Lower leg skin (tissue), 4 donors: ENCODE data around the gene CREB5. TPM values are rescaled to one million over a fixed set of nuclear protein-coding genes. Genes with fewer than 3 reads are reported as not detected.

Experiments used
- DNase-seq, 2 donors: peaks; one replicate each; pipeline ENCODE4 v3.0.0-alpha.2; 2019; ENCODE audit warnings: low spot score in 2 of 2
- H3K4me3 ChIP-seq: fragments of 200-600 bp; sonication (generic); 2 replicates; pipeline ENCODE4 v1.5.1; 2017; ENCODE audit warnings: mild to moderate bottlenecking, low read depth; ENCODE audit not compliant: poor library complexity, severe bottlenecking
- CTCF ChIP-seq, 3 donors: fragments of 450-650 bp; IDR thresholded peaks; one replicate each; pipeline ENCODE4 v1.5.1; 2016; ENCODE audit warnings: antibody characterized with exemption in 3 of 3, mild to moderate bottlenecking in 3 of 3, moderate library complexity in 2 of 3
- POLR2A ChIP-seq, 2 donors: fragments of 450-650 bp; IDR thresholded peaks; one replicate each; pipeline ENCODE4 v1.6.1; 2016 to 2017; ENCODE audit warnings: antibody characterized with exemption in 2 of 2, mild to moderate bottlenecking in 1 of 2, moderate library complexity in 1 of 2
- WGBS, 2 donors: methylation state at CpG; one replicate each; pipeline ENCODE4 v1.1.5; 2018; 5-methylcytosine and 5-hydroxymethylcytosine counted together
- intact Hi-C: fragments of 100-400 bp; cut with DNase I; formaldehyde crosslinking; loops from one replicate; pipeline ENCODE4 v1.15.0; 2023; ENCODE audit warnings: low total_unique reads
- total RNA-seq, 4 donors: library from RNA; depleted of rRNA; stranded (reverse); fragments of >200 nt; gene quantifications; one replicate each; pipeline ENCODE4 v1.1.0, GENCODE V29; 2016

The CREB5 gene
- 10 to 100 TPM in 1 of 4 donors, 1 to 10 TPM in 3; 2.5 to 15.0 (median 5.4) TPM for total RNA-seq

GRCh38 chr7:28411876-28412662, at the start of gene CREB5:
TSS of gene CREB5 (plus strand) at chr7:28412518. CDS start at chr7:28412915, 397 bp downstream.
- no peak for DNase-seq
- WGBS, 2 donors, result 45 to 47% methylated on average over 8 of the region's 8 CpGs
- TF ChIP-seq POLR2A (IDR thresholded peaks at IDR 0.05) (no peak), CTCF (IDR thresholded peaks at IDR 0.05) (no peak)
- H3K4me3 ChIP-seq, result no peak within 1 kb of the TSS
- intact Hi-C loops, result no loop called here

- H3K4me3 ChIP-seq, result no peak overlapping the region
- intact Hi-C loops, result no loop called here
- TF ChIP-seq CTCF (IDR thresholded peaks at IDR 0.05) (no peak), POLR2A (IDR thresholded peaks at IDR 0.05) (no peak)
- DNase-seq, result no peak
These were observed 49.5 kb upstream of the CREB5 start for GRCh38 chr7:28362812-28363211.

GRCh38 chr7:28364082-28364481, 48.2 kb upstream of the CREB5 start:
- 73 to 87% methylated on average over 3 of the region's 3 CpGs for WGBS, 2 donors
- no peak for TF ChIP-seq CTCF (IDR thresholded peaks at IDR 0.05)
- TF ChIP-seq POLR2A (IDR thresholded peaks at IDR 0.05), result no peak
- intact Hi-C loops, result no loop called here
- DNase-seq, result no peak
- no peak overlapping the region for H3K4me3 ChIP-seq

- H3K4me3 ChIP-seq, result no peak overlapping the region
- 68 to 84% methylated on average over 4 of the region's 4 CpGs for WGBS, 2 donors
- no peak for TF ChIP-seq CTCF (IDR thresholded peaks at IDR 0.05)
- TF ChIP-seq POLR2A (IDR thresholded peaks at IDR 0.05), result no peak
- intact Hi-C loops, result no loop called here
- no peak for DNase-seq
These were observed 42.8 kb upstream of the CREB5 start for GRCh38 chr7:28369523-28369922.

- DNase-seq, result no peak
- WGBS, 2 donors, result 44 to 56% methylated on average over 7 of the region's 7 CpGs
- H3K4me3 ChIP-seq, result no peak overlapping the region
- intact Hi-C loops, result no loop called here
- no peak for TF ChIP-seq CTCF (IDR thresholded peaks at IDR 0.05)
- no peak for TF ChIP-seq POLR2A (IDR thresholded peaks at IDR 0.05)
These were observed 40.5 kb upstream of the CREB5 start for GRCh38 chr7:28371846-28372245.

- TF ChIP-seq CTCF (IDR thresholded peaks at IDR 0.05) (no peak), POLR2A (IDR thresholded peaks at IDR 0.05) (no peak)
- DNase-seq, result no peak
- no peak overlapping the region for H3K4me3 ChIP-seq
- WGBS, 2 donors, result 81 to 86% methylated on average over 3 of the region's 3 CpGs
- intact Hi-C loops, result no loop called here
These were observed 38.3 kb upstream of the CREB5 start for GRCh38 chr7:28373990-28374389.
